ENCODE results near the gene SYTL5.

DNA sequence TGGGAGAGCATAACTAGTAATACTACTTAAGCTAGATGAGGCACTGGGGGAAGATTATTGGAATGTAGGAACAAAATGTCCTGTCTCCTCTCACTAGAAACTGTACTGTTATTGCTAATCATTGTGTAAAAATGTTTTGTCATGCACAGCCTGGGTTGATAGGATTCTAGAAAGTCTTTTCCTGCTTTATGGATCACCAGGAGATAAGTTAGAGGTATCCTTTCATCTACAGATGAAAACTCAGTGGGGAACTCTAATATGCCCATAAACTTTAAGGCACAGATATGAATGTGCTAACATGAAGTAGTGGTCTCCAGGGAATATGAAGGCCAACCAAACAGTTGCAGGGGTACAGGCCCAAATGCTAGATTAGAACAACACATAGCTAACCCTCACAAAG lies 156.8 kb downstream of the SYTL5 start:
- TF ChIP-seq, protein P1, sequence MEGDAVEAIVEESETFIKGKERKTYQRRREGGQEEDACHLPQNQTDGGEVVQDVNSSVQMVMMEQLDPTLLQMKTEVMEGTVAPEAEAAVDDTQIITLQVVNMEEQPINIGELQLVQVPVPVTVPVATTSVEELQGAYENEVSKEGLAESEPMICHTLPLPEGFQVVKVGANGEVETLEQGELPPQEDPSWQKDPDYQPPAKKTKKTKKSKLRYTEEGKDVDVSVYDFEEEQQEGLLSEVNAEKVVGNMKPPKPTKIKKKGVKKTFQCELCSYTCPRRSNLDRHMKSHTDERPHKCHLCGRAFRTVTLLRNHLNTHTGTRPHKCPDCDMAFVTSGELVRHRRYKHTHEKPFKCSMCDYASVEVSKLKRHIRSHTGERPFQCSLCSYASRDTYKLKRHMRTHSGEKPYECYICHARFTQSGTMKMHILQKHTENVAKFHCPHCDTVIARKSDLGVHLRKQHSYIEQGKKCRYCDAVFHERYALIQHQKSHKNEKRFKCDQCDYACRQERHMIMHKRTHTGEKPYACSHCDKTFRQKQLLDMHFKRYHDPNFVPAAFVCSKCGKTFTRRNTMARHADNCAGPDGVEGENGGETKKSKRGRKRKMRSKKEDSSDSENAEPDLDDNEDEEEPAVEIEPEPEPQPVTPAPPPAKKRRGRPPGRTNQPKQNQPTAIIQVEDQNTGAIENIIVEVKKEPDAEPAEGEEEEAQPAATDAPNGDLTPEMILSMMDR (IDR thresholded peaks at IDR 0.05), result no peak
- TF ChIP-seq ZFX (IDR thresholded peaks at IDR 0.05; ENCODE audit: borderline replicate concordance), result no peak
